IPS-18a (cell line): Measurements from ENCODE around the gene EYA2.

Experiments used
- H3K27ac ChIP-seq: one replicate; pipeline ENCODE4 v1.5.1; 2013; ENCODE audit warnings: low read length
- H3K27me3 ChIP-seq: one replicate; pipeline ENCODE4 v1.6.1; 2013; ENCODE audit warnings: mild to moderate bottlenecking, low read length; ENCODE audit not compliant: control insufficient read depth, insufficient read depth
- H3K36me3 ChIP-seq: one replicate; pipeline ENCODE4 v1.6.1; 2013; ENCODE audit warnings: low read depth, low read length; ENCODE audit not compliant: control insufficient read depth
- H3K4me1 ChIP-seq: one replicate; pipeline ENCODE4 v1.6.1; 2013; ENCODE audit warnings: low read depth, low read length; ENCODE audit not compliant: control insufficient read depth
- H3K4me3 ChIP-seq: one replicate; pipeline ENCODE4 v1.5.1; 2013; ENCODE audit warnings: low read length
- H3K9ac ChIP-seq: one replicate; pipeline ENCODE4 v1.6.1; 2013; ENCODE audit warnings: mild to moderate bottlenecking, low read length, moderate library complexity
- H3K9me3 ChIP-seq: one replicate; pipeline ENCODE4 v1.6.1; 2013; ENCODE audit warnings: low read depth, low read length; ENCODE audit not compliant: control insufficient read depth

EYA2 gene

GRCh38 chr20:46935394-46936017, 40.9 kb downstream of the EYA2 start:
- no peaks in the 10 kb centered on the region for H3K36me3 ChIP-seq
- no peaks in the 10 kb centered on the region for H3K4me1 ChIP-seq
- no peak overlapping the region for H3K4me3 ChIP-seq
- no peak overlapping the region for H3K9ac ChIP-seq
- H3K27ac ChIP-seq = no peak overlapping the region
- no peaks in the 10 kb centered on the region for H3K27me3 ChIP-seq
- H3K9me3 ChIP-seq = no peaks in the 10 kb centered on the region

GRCh38 chr20:46936415-46937156, 41.9 kb downstream of the EYA2 start:
- H3K9ac ChIP-seq = no peak overlapping the region
- H3K4me3 ChIP-seq = no peak overlapping the region
- H3K36me3 ChIP-seq = no peaks in the 10 kb centered on the region

GRCh38 chr20:46937157-46937523, 42.5 kb downstream of the EYA2 start:
- H3K4me3 ChIP-seq = no peak overlapping the region
- no peaks in the 10 kb centered on the region for H3K27me3 ChIP-seq
- H3K4me1 ChIP-seq = no peaks in the 10 kb centered on the region
- H3K36me3 ChIP-seq = no peaks in the 10 kb centered on the region
- no peak overlapping the region for H3K9ac ChIP-seq
- no peaks in the 10 kb centered on the region for H3K9me3 ChIP-seq
- H3K27ac ChIP-seq = no peak overlapping the region

More at GRCh38 chr20:46936415-46937156, 41.9 kb downstream of the EYA2 start:
- Histone ChIP-seq H3K27ac (no peak overlapping the region), H3K4me1 (no peaks in the 10 kb centered on the region), H3K9me3 (no peaks in the 10 kb centered on the region), H3K27me3 (no peaks in the 10 kb centered on the region)

- Histone ChIP-seq H3K9ac (no peak overlapping the region), H3K27me3 (no peaks in the 10 kb centered on the region), H3K4me3 (no peak overlapping the region), H3K9me3 (no peaks in the 10 kb centered on the region), H3K27ac (no peak overlapping the region), H3K36me3 (no peaks in the 10 kb centered on the region), H3K4me1 (no peaks in the 10 kb centered on the region)
These were observed 43.0 kb downstream of the EYA2 start for GRCh38 chr20:46937533-46938226.

GRCh38 chr20:46938434-46938833, 43.8 kb downstream of the EYA2 start:
- no peaks in the 10 kb centered on the region for H3K36me3 ChIP-seq
- H3K4me3 ChIP-seq = no peak overlapping the region
- no peaks in the 10 kb centered on the region for H3K27me3 ChIP-seq
- H3K9me3 ChIP-seq = no peaks in the 10 kb centered on the region
- no peaks in the 10 kb centered on the region for H3K4me1 ChIP-seq
- H3K9ac ChIP-seq = no peak overlapping the region
- H3K27ac ChIP-seq = no peak overlapping the region

- H3K4me3 ChIP-seq = no peak overlapping the region
- H3K9me3 ChIP-seq = no peaks in the 10 kb centered on the region
- no peak overlapping the region for H3K27ac ChIP-seq
- no peak overlapping the region for H3K9ac ChIP-seq
- H3K4me1 ChIP-seq = no peaks in the 10 kb centered on the region
- H3K27me3 ChIP-seq = no peaks in the 10 kb centered on the region
- no peaks in the 10 kb centered on the region for H3K36me3 ChIP-seq
These were observed 44.7 kb downstream of the EYA2 start for GRCh38 chr20:46939031-46939965.

GRCh38 chr20:46940616-46941015, 46.0 kb downstream of the EYA2 start:
- Histone ChIP-seq H3K4me1 (peaks cover 2% of the 10 kb centered on the region), H3K4me3 (no peak overlapping the region), H3K27me3 (no peaks in the 10 kb centered on the region), H3K9me3 (no peaks in the 10 kb centered on the region), H3K27ac (no peak overlapping the region), H3K9ac (no peak overlapping the region), H3K36me3 (no peaks in the 10 kb centered on the region)

- H3K36me3 ChIP-seq = no peaks in the 10 kb centered on the region
- peaks cover 7% of the 10 kb centered on the region for H3K4me1 ChIP-seq
- H3K4me3 ChIP-seq = no peak overlapping the region
- H3K9ac ChIP-seq = no peak overlapping the region
- no peaks in the 10 kb centered on the region for H3K27me3 ChIP-seq
- no peaks in the 10 kb centered on the region for H3K9me3 ChIP-seq
- H3K27ac ChIP-seq = no peak overlapping the region
These were observed 46.8 kb downstream of the EYA2 start for GRCh38 chr20:46941404-46941803.

- no peaks in the 10 kb centered on the region for H3K9me3 ChIP-seq
- H3K4me1 ChIP-seq = peaks cover 7% of the 10 kb centered on the region
- no peak overlapping the region for H3K27ac ChIP-seq
- H3K27me3 ChIP-seq = no peaks in the 10 kb centered on the region
- H3K4me3 ChIP-seq = no peak overlapping the region
- H3K9ac ChIP-seq = no peak overlapping the region
- H3K36me3 ChIP-seq = no peaks in the 10 kb centered on the region
These were observed 49.4 kb downstream of the EYA2 start for GRCh38 chr20:46943861-46944591.

GRCh38 chr20:46945465-46945864, 50.8 kb downstream of the EYA2 start:
- H3K27ac ChIP-seq = no peak overlapping the region
- H3K9me3 ChIP-seq = no peaks in the 10 kb centered on the region
- H3K4me3 ChIP-seq = no peak overlapping the region
- H3K27me3 ChIP-seq = no peaks in the 10 kb centered on the region
- no peak overlapping the region for H3K9ac ChIP-seq
- no peaks in the 10 kb centered on the region for H3K36me3 ChIP-seq
- H3K4me1 ChIP-seq = peaks cover 7% of the 10 kb centered on the region
